ENCODE measurements around the gene PRICKLE2.

DNA sequence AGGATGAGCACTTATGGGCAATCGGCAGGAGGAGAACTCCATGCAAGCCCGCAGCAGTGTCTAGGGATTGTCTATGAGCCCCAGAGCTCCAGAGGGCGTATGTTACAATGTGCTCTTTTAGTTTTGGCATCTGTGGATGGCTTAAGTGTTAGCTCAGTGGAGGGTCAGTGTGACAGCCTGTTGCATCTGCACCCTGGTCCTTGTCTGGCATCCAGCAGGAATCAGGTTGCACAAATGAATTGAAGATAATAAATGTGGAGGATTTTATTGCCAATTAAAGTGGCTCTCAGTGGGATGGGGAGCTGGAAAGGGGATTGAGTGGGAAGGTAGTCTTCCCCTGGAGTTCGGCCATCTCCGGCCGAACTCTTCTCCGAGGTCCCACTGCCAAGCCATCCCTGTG is 11.8 kb upstream of the PRICKLE2 start:
- TF ChIP-seq POLR2AphosphoS5 (IDR thresholded peaks at IDR 0.05; ENCODE audit: low read depth, low read length) (no peak), TAF1 (IDR thresholded peaks at IDR 0.05; ENCODE audit: borderline replicate concordance, insufficient read depth, low read length) (no peak), FOXP2 (optimal IDR thresholded peaks at IDR 0.05; ENCODE audit: borderline replicate concordance, extremely low read depth, extremely low read length, insufficient read depth) (no peak)

Measured in PFSK-1 (cell line).